Epithelial cell of prostate (primary cell): ENCODE measurements around the gene CDC14A.
"Not testable (repeated sequence)": the region's sequence is repeated elsewhere in the genome, so short reads cannot be mapped to it uniquely, and the experiment has no call there.

Experiments
- DNase-seq: peaks from one replicate; pipeline ENCODE4 v3.0.0-alpha.2; 2011; ENCODE audit warnings: low read depth, low spot score
- H3K27ac ChIP-seq: fragments of 450-650 bp; 2 replicates; pipeline ENCODE4 v1.5.1; 2017; ENCODE audit warnings: mild to moderate bottlenecking

Gene CDC14A

DNA sequence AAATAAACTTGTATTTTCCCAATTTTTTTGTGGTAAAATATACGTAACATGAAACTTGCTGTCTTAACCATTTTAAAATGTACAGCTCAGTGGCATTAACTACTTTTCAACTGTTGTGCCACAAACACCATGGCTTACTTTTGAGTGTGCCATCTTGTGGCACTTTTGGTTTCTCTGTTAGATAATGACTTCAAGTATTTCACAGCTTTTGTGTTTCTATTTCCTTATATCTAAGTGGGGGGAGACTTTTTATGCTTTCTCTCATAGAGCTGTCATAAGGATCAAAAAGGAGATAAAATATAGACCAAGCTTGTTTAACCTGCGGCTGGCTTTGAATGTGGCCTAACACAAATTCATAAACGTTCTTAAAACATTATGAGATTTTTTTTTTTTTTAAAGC is 44.3 kb downstream of the CDC14A start:
- no peak for DNase-seq

DNA sequence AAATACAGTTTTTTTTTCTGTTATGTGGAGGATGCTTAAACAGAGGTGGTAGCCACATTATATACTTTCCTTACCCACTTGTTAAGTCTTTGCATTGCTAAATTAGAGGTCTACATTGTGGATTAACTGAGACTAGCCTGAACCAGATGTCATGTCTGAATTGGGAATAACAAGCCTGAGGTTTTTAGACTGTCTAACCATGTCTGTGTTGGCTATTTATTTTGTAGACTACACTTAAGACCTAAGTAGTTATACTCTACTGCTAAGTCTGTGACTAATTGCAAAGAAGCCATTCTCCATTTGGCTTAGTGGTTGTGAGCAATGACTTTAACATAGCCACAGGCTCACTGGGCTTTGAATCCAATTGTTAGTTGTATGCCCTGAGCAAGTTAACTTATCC is 45.4 kb downstream of the CDC14A start:
- no peak overlapping the region for H3K27ac ChIP-seq

More for the DNA sequence above, 44.3 kb downstream of the CDC14A start:
- no peak overlapping the region for H3K27ac ChIP-seq

DNA sequence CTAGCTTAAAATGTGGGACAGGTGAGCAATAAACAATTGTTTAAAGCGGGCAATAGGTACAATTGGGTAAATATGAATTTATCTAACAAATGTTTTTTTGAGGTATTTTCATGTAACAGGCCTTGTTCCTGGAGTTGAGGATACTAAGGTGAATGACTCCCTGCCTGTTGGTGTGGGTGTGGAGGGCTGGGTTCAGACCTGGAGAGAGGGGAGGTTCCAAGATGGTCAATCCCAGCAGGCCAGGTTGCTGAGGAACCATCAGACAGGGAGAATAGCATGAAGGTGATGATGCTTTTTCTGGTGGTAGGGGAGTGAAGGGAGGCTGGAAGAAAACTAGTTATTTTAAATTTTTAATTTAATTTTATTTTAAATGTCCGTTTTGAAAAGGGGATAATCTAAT is 46.3 kb downstream of the CDC14A start:
- H3K27ac ChIP-seq: no peak overlapping the region
- DNase-seq: no peak

More for the DNA sequence above, 45.4 kb downstream of the CDC14A start:
- DNase-seq: no peak

DNA sequence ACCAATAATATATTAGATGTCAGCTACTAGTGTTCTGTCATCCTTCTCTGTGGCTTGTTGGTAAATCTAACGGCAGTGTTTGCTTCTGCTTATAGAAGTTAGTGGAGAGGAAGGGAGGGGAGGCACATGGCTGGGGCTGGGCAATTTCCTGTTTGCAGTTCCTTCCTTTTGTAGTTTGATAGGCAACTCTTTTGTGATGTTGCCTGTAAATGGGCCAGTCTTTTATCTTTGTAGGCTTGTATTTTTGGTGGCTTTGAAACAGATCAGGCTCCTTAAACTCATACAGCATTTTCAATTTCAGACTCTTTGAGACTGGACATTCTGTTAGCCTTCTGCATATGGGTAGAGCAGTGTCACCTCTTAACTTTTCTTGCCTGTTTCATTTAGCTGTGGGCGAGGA is 48.1 kb downstream of the CDC14A start:
- no peak overlapping the region for H3K27ac ChIP-seq
- DNase-seq: no peak

DNA sequence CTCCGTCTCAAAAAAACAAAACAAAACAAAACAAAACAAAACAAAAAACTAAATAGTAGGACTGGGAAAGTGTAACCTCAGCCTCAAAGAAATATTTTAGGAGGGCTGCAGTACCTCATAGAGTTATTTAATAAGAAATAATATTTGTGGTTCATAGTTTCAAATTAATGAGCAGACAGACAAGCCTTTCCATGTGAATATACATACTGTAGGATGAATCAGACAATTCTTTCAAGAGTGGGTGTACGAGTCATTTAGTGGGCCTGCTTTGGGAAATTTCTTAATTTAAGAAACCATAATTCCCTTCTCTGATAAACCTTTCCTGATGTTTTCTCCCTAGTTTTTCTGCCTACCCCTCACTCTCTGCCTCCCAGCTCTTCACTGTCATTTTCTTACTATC is 52.5 kb downstream of the CDC14A start:
- no peak overlapping the region for H3K27ac ChIP-seq

DNA sequence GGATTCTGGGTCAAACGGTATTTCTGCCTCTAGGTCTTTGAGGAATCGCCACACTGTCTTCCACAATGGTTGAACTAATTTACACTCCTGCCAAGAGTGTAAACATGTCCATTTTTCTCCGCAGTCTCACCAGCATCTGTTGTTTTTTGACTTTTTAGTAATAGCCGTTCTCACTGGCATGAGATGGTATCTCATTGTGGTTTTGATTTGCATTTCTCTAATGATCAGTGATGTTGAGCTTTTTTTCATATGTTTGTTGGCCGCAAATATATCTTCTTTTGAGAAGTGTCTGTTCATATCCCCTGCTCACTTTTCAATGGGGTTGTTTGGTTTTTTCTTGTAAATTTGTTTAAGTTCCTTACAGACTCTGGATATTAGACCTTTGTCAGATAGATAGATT is 53.6 kb downstream of the CDC14A start:
- not testable (repeated sequence) for DNase-seq, H3K27ac ChIP-seq

More for the DNA sequence above, 52.5 kb downstream of the CDC14A start:
- DNase-seq: no peak

DNA sequence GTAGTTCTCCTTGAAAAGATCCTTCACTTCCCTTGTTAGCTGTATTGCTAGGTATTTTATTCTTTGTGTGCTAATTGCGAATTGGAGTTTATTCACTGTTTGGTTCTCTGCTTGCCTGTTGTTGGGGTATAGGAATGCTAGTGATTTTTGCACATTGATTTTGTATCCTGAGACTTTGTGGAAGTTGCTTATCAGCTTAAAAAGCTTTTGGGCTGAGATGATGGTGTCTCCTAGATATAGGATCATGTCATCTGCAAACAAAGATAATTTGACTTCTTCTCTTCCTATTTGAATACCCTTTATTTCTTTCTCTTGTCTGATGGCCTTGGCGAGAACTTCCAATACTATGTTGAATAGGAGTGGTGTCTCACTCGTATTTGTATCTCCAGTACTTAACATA is 55.1 kb downstream of the CDC14A start:
- DNase-seq, H3K27ac ChIP-seq: not testable (repeated sequence)

DNA sequence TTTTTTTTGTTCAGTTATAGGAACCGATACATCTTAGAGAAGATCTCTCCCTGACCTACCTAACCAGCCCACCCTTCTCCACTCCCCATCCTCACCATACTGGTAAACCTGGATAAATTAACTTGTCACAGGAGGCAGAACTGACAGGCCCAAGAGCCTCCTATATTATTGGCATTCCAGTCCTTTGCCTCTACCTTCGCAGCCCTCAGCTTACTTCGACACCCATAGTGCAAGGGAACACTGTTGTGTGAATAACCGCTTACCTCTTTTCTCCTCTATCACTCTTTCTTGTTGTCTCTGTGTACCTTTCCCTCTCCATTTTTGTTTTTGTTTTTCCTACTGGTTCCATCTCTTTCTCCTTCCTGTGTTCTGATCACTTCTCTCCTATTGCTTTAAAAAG is 58.7 kb downstream of the CDC14A start:
- DNase-seq: no peak
- no peak overlapping the region for H3K27ac ChIP-seq

DNA sequence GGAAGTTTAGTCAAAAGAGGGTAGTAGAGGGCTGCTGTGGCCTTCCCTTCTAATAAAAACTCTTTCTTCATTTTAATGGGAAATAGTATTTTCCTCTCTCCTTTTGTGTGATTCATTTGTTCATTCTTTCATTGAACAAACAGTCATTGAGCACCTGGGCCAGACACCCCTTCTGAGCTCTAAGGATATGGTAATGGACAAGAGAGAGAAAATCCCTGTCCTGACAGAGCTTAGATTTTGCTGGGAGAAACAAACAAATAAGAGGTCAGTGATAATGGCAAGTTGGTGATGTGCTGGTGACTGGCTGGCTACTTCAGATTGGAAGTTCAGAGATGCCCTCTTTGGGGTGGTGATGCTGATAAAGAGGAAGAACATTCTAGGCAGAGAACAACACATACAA is 59.3 kb downstream of the CDC14A start:
- no peak for DNase-seq
- H3K27ac ChIP-seq: no peak overlapping the region

DNA sequence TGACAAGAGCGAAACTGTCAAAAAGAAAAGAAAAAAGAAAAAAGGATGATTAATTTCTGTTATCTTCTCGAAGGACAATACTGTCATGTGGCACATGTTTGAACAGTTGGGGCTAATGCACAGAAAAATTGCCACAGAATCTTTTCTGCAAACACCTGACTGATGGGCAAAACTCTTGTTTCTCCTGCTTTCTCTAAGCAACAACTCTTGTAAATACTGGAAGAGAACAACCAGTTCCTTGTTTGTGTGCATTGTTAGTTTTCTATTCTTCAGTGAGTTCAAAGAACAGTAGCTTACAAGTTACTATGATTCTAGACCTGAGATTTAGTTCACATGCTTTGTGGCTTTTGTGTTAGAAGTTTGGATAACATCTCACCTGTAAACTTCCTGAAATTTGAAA is 60.7 kb downstream of the CDC14A start:
- H3K27ac ChIP-seq: no peak overlapping the region
- no peak for DNase-seq

DNA sequence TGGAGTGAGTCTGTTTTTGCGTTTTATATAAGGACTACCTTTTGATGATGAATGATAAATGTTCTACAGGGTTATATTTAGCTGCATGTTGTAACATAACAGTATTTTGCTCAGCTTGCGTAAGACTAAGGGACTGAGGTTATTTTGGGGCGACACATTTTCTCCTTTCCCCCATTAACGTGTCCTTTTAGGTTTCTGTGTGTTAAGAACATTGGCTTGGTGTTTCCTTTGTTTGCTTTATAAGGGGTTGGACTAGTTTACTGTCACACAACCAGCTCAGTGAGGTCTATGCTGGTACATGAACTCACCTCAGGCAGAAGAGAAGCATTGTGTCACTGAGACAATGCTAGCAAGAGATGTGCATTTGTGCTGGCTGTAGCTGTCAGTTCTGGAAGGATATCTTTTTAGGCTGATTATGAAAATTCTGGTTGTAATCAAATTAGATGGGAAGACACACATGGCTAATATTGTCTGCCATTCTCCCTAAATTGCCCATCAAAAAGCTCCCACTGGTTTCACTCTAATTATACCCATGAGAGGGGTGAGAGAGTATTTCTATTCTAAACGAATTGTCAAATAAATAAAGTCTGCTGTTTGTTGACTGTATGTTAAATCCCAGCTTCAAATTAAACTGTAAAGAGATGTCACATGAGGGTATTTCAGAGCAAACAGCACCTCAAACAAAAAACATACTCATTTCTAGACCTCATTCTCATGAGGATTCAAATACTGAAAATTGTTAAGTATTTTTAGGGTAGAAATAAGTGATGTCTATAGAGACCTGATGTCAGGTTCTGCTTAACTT is 62.6 kb downstream of the CDC14A start:
- DNase-seq: peak; percentile 10
- H3K27ac ChIP-seq: no peak overlapping the region

DNA sequence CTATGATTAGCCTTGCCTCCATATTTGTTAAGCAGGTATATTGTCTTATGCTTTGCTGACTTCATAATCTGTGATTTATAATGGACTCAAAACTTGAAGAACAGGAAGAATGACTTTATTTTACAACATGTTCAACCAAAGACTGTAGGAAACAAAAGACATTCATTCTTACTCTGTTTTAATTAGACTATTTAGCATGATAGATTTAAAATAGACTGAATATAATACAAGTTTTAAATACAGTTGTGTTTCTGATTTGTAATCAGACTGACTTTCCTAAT is 63.1 kb downstream of the CDC14A start:
- peak; percentile 14 for DNase-seq
- no peak overlapping the region for H3K27ac ChIP-seq

DNA sequence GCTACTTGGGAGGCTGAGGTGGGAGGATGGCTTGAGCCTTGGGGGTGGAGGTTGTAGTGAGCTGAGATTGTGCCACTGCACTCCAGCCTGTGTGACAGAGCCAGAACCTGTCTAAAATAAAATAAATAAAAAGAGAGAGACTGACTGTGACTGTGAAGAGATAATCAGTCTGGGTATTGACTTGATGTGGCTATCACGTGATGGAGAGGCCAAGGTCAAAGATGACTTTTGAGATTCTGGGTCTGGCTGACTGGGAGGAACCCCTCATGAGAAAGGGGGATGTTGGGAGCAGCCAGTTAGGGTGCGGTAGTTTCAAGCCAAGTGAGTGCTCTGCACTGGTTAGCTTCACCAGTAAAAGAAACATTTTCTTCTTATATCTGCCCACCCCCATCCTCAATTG is 66.8 kb downstream of the CDC14A start:
- no peak for DNase-seq
- H3K27ac ChIP-seq: no peak overlapping the region

DNA sequence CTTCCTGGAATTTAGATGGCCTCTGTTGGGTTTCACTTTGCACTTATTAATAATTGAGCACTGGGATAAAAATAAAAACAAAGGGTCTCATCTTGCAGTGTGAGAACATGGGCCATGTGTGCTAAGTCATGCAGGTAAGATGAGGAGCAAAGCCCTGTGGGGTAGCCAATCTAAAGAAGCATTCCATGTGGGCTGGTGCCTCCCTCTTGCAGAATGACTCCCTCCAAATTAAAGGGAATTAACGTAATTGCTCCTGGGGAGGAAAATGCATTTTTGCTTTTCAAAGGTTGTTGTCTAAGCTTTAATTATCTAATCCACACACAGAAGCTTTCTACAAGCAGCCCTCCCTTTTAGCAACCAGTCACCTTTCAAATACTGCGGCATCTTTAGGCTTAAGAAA is 69.8 kb downstream of the CDC14A start:
- no peak for DNase-seq
- no peak overlapping the region for H3K27ac ChIP-seq

DNA sequence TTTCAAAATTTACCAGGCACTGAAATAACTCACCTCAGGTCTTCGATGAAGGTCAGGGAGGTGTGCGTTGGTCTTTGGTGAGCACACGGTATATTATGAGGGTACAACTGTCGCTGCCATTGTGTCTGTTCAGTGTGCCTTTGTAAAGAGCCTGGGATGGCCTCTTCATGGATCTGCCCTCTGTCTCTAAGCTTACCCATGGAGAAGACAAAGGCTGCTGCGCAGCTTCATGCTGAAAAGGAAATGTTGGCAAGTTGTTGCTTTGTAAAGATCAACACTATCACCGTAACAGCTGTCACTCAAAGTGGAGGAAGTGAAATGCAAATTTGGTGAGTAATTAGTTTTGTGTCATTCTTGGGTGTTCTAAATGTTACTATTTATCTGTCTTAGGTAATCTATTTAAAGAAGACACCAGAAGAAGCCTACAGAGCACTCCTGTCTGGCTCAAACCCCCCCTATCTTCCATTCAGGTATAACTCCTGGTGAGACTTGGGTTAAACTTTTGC is 71.6 kb downstream of the CDC14A start:
- no peak overlapping the region for H3K27ac ChIP-seq
- no peak for DNase-seq

DNA sequence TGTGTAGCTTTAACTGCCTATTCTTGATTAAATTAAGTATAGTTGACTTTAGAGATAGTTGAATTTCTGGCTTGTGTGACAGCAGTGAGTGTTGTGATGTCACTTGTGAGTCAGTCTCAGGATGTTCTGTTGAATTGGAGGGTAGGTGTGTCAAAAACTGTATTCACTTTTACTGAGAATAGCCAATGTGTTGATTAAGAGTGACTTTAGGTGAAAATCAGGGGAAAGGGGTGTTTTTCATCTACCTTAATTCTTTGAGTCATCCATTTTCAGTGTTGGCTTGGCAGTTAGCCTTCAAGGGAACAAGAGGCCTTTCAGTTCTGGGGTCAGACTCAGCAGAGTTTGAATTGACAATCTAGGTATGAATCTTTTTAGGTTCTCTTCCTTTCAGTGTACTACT is 75.9 kb downstream of the CDC14A start:
- no peak for DNase-seq
- no peak overlapping the region for H3K27ac ChIP-seq

DNA sequence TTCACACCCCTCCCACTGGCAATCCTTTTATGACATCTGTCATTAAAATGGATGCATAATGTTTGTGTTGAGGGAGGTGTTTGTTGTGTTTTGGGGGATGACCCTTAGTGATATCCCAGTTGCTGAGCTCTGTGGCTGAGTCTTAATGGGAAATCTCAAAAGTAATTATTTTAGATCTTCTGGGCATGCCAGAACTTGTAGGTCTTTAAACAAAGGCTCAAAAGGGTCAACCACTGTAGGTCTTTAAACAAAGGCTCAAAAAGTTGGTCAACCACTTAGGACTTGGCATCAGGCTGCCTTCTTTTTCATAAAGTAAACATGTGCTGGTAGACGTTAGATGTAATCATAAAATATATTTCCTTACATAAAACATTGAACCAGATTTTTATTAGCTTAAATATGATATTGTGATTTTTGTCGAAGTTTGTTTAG is 78.0 kb downstream of the CDC14A start:
- H3K27ac ChIP-seq: no peak overlapping the region
- DNase-seq: no peak

DNA sequence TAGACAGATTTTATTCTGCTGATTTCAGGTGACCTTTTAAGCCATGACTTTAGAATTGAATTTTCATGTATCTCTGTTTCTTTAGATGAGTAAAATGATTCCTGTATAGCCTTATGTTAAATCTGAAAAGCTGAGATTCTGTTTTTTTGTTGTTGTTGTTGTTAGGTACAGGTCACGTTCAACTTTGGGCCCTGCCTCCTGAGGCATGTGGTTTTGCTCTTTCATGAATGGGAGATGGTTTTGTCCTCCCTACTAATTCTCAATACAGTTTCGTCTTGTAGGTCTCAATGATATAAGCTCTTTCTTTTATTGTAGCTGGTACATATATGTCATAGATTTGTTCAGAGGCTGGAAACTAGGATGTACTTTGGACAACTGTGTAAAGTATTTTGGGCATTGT is 79.6 kb downstream of the CDC14A start:
- DNase-seq: no peak
- H3K27ac ChIP-seq: no peak overlapping the region

DNA sequence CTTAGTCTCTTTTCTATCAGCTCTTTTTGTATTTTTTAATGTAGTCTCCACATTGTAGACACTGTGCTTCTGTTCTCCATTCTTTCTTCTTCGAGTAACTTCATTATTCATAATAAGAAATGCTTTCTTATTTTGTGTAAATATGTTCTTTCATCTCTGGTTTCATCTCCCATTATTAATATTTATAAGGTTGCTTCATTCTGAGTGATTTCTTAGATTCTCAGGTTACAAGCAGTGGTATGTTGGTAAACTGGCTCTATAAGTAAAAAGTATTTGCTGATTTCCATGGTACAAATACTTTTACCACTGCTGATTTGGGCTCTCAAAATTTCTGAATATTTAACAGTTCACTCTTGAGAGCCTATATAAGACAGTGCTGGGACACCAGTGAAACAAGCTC is 81.3 kb downstream of the CDC14A start:
- no peak for DNase-seq
- H3K27ac ChIP-seq: no peak overlapping the region

DNA sequence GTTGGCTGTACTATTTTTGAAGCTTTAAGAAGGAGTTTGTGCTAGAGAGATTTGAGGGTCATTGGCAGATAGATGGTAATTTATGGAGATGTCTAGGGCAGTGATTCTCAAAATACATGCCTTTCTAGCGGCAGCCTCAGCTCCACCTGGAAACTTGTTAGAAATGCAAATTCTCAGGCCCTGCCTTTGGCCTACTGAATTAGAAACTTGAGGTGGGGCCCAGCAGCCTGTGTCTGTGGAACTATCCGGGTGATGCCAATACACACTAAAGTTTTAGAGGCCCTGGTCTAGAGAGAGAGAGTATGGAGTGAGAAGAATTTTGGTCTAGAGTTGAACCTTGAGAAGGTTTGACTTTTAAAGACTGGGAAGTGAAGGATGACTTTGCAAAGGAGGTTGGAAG is 82.5 kb downstream of the CDC14A start:
- DNase-seq: no peak
- H3K27ac ChIP-seq: no peak overlapping the region

DNA sequence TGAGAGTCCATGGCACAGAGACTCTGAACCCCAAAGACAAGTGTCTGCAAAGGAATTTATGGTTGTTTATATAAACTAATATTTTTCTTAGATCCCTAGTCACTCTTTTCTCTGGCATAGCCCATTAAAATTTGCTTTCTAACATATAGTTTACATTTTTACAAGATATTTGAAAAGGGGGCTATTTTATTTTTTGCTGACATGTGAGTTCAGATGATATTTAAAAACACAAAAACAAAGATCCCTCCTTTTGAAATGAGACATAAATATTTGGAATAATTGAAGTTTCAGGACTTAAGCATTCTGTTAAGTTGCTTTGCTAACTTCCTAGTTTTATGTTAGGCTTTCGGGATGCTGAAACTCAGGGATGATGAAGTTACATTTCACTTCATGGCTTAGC is 86.1 kb downstream of the CDC14A start:
- no peak for DNase-seq
- no peak overlapping the region for H3K27ac ChIP-seq

DNA sequence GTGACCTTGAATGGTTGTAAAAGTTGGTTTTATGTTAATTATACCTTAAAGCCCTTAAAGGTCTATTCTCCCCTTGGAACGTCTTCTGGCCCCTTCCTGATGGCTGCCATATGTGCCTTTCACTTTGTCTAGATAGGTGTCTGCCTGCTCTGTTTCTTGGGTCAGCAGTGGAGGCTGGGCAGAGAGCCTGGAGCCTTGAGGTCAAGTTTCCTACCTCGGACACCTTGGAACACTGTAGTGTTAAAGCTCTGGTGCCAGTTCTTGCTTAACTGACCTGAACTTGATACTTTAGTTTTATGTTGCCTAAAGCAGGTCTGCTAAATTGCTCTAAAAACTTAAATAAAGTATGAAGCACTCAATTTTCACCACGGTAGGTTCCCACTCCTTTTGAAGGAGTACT is 86.5 kb downstream of the CDC14A start:
- H3K27ac ChIP-seq: no peak overlapping the region
- DNase-seq: no peak
